Measurements from ENCODE around the gene RIIAD1. TPM values are rescaled to one million over a fixed set of nuclear protein-coding genes. Genes with fewer than 3 reads are reported as not detected.

The RIIAD1 gene
- total RNA-seq, 1 donor from 2014 or later: not detected

DNA sequence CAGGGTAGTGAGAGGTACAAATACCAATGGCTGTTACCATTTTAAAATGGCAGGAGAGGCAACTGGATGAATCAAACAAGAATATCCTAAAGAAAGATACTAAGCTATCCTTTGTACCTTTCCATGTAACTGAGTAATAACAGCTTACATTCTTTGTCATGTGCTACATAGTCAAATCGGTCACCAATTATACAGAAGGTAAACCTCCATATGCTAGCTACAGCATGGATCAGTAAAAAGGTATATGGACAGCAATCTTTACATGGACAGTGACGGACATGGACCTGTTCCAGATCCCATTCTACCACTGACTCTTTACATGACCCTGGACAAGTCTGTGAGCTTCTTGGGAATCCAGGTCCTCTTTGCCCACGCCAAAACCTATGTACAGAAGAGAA is 55.3 kb downstream of the RIIAD1 start:
- intact Hi-C loops (cut with DNase I): no loop called here
- TF ChIP-seq, protein P1, sequence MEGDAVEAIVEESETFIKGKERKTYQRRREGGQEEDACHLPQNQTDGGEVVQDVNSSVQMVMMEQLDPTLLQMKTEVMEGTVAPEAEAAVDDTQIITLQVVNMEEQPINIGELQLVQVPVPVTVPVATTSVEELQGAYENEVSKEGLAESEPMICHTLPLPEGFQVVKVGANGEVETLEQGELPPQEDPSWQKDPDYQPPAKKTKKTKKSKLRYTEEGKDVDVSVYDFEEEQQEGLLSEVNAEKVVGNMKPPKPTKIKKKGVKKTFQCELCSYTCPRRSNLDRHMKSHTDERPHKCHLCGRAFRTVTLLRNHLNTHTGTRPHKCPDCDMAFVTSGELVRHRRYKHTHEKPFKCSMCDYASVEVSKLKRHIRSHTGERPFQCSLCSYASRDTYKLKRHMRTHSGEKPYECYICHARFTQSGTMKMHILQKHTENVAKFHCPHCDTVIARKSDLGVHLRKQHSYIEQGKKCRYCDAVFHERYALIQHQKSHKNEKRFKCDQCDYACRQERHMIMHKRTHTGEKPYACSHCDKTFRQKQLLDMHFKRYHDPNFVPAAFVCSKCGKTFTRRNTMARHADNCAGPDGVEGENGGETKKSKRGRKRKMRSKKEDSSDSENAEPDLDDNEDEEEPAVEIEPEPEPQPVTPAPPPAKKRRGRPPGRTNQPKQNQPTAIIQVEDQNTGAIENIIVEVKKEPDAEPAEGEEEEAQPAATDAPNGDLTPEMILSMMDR (IDR thresholded peaks at IDR 0.05): no peak
- H3K4me1 ChIP-seq: no peaks in the 10 kb centered on the region
- H3K27me3 ChIP-seq: no peaks in the 10 kb centered on the region
- H3K27ac ChIP-seq: no peak overlapping the region
- no peak for DNase-seq
- no peaks in the 10 kb centered on the region for H3K9me3 ChIP-seq
- H3K36me3 ChIP-seq: peaks cover 34% of the 10 kb centered on the region
- no peak overlapping the region for H3K4me3 ChIP-seq
- no peak for ATAC-seq

DNA sequence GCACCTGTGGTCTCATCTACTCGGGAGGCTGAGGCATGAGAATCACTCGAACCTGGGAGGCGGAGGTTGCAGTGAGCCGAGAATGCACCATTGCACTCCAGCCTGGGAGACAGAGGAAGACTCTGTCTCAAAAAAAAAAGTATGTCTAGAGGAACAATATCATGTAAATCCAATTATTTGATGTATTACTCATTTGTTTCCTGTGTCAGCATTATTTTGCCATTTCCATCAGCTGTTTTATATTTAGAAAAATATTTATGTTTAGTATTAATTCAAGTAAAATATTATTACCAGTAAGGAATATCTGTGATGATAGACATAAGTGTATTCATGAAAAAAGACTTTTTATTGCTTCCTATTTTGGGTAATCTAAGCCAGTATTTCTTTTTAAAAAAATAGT is 56.0 kb downstream of the RIIAD1 start:
- no peaks in the 10 kb centered on the region for H3K9me3 ChIP-seq
- H3K27ac ChIP-seq: no peak overlapping the region
- H3K4me1 ChIP-seq: no peaks in the 10 kb centered on the region
- no peaks in the 10 kb centered on the region for H3K27me3 ChIP-seq
- ATAC-seq: no peak
- TF ChIP-seq, protein P1 (IDR thresholded peaks at IDR 0.05): no peak
- peaks cover 38% of the 10 kb centered on the region for H3K36me3 ChIP-seq
- no peak for DNase-seq
- no peak overlapping the region for H3K4me3 ChIP-seq
- intact Hi-C loops (cut with DNase I): no loop called here

Other genes starting within 250 kb of the RIIAD1 start
- 62.5 TPM for gene CGN, start 210.1 kb upstream of the RIIAD1 start, total RNA-seq
- 13.3 TPM for gene TUFT1, start 181.2 kb upstream of the RIIAD1 start, total RNA-seq
- gene SNX27, start 109.5 kb upstream of the RIIAD1 start, total RNA-seq: 62.1 TPM
- not detected for gene CELF3, start 4.7 kb upstream of the RIIAD1 start, total RNA-seq
- gene MRPL9, start 42.0 kb downstream of the RIIAD1 start, total RNA-seq: 54.6 TPM
- gene TDRKH, start 69.0 kb downstream of the RIIAD1 start, total RNA-seq: 12.8 TPM
- 0.29 TPM for gene LINGO4, start 83.9 kb downstream of the RIIAD1 start, total RNA-seq
- 16.4 TPM for gene RORC, start 110.3 kb downstream of the RIIAD1 start, total RNA-seq
- gene C2CD4D, start 118.3 kb downstream of the RIIAD1 start, total RNA-seq: 0.29 TPM
- gene THEM5, start 132.2 kb downstream of the RIIAD1 start, total RNA-seq: not detected
- gene THEM4, start 188.0 kb downstream of the RIIAD1 start, total RNA-seq: 14.0 TPM

All from upper lobe of right lung (tissue), 1 donor.